Activated CD8-positive, alpha-beta T cell treated with anti-CD3 and anti-CD28 coated beads, Interleukin-2, amount 10 ng/mL, durations not matched to agents 7 days and 5 days (primary cell): ENCODE data around the gene IPO9. TPM values are rescaled to one million over a fixed set of nuclear protein-coding genes. Genes with fewer than 3 reads are reported as not detected.
A peak's percentile ranks its signal among the peaks of the same experiment; 100 is the strongest.

ENCODE experiments used
- ATAC-seq: fragments of 150-1000 bp; cut with Tn5 transposase; one replicate; pipeline ENCODE4 v1.10.0; 2021; ENCODE audit warnings: moderate library complexity
- CTCF ChIA-PET: fragments of 350-600 bp; sonication (Branson Sonifier 250); formaldehyde crosslinking; loops from one replicate; lab custom pipeline; 2021; ENCODE audit warnings: antibody characterized with exemption; lab: Charles Lee
- POLR2A ChIA-PET: fragments of 350-600 bp; sonication (Branson Sonifier 250); formaldehyde crosslinking; loops from one replicate; lab custom pipeline; 2021; ENCODE audit warnings: antibody characterized with exemption; lab: Charles Lee
- DNase-seq: peaks from one replicate; pipeline ENCODE4 v3.0.0-alpha.2; 2020
- H3K27ac Mint-ChIP-seq: one replicate; pipeline ENCODE4 v1.8.0; 2021; ENCODE audit warnings: mild to moderate bottlenecking, mixed read lengths
- H3K27me3 Mint-ChIP-seq: one replicate; pipeline ENCODE4 v1.8.0; 2021; ENCODE audit warnings: low read depth, mixed read lengths
- H3K36me3 Mint-ChIP-seq: one replicate; pipeline ENCODE4 v1.8.0; 2021; ENCODE audit warnings: low read depth, mixed read lengths
- H3K4me1 Mint-ChIP-seq: one replicate; pipeline ENCODE4 v1.8.0; 2021; ENCODE audit warnings: low read depth, mixed read lengths
- H3K4me3 Mint-ChIP-seq: one replicate; pipeline ENCODE4 v1.8.0; 2021; ENCODE audit warnings: mild to moderate bottlenecking, mixed read lengths
- H3K9me3 Mint-ChIP-seq: one replicate; pipeline ENCODE4 v1.8.0; 2022; ENCODE audit warnings: mixed read lengths; ENCODE audit not compliant: insufficient read depth
- total RNA-seq, 2 experiments: library from RNA; stranded (reverse); gene quantifications; one replicate each; pipeline ENCODE4 v1.2.3, GENCODE V29; 2021

Gene IPO9
- total RNA-seq, 2 experiments from 2014 or later = 55.3 to 58.1 TPM

GRCh38 chr1:201890223-201890622 is 61.3 kb downstream of the IPO9 start:
- ChIA-PET CTCF (interaction anchor here (1.0 to 2.1 kb wide), 2 partner anchors 24 to 82 kb away, joined by 3 to 6 read pairs; no protein-coding TSS in a partner anchor), POLR2A (interaction anchor here (0.6 kb wide), 1 partner anchor 11 kb away, joined by 3 read pairs; no protein-coding TSS in a partner anchor)
- Mint-ChIP-seq H3K9me3 (no peaks in the 10 kb centered on the region), H3K4me3 (no peak overlapping the region), H3K27ac (no peak overlapping the region), H3K27me3 (peaks cover 46% of the 10 kb centered on the region), H3K36me3 (no peaks in the 10 kb centered on the region), H3K4me1 (peaks cover 9% of the 10 kb centered on the region)
- no peak for DNase-seq
- no peak for ATAC-seq

GRCh38 chr1:201890806-201891450 is 62.0 kb downstream of the IPO9 start:
- CTCF ChIA-PET = interaction anchor here (2.1 kb wide), 1 partner anchor 81 kb away, joined by 6 read pairs; no protein-coding TSS in a partner anchor
- no peak for ATAC-seq

GRCh38 chr1:201891451-201892045 is 62.6 kb downstream of the IPO9 start:
- no peak overlapping the region for H3K4me3 Mint-ChIP-seq
- no peak for DNase-seq
- ChIA-PET POLR2A (no interaction called here), CTCF (interaction anchor here (0.6 to 2.1 kb wide), 3 partner anchors 81 to 330 kb away, joined by 3 to 6 read pairs (median 3); no protein-coding TSS in a partner anchor)
- no peak for ATAC-seq
- H3K36me3 Mint-ChIP-seq = no peaks in the 10 kb centered on the region
- no peak overlapping the region for H3K27ac Mint-ChIP-seq
- H3K4me1 Mint-ChIP-seq = peaks cover 21% of the 10 kb centered on the region
- H3K9me3 Mint-ChIP-seq = no peaks in the 10 kb centered on the region
- peaks cover 42% of the 10 kb centered on the region for H3K27me3 Mint-ChIP-seq

More at GRCh38 chr1:201890806-201891450, 62.0 kb downstream of the IPO9 start:
- POLR2A ChIA-PET = no interaction called here
- peaks cover 43% of the 10 kb centered on the region for H3K27me3 Mint-ChIP-seq
- no peaks in the 10 kb centered on the region for H3K36me3 Mint-ChIP-seq
- no peaks in the 10 kb centered on the region for H3K9me3 Mint-ChIP-seq
- no peak for DNase-seq
- no peak overlapping the region for H3K27ac Mint-ChIP-seq
- H3K4me1 Mint-ChIP-seq = peaks cover 15% of the 10 kb centered on the region
- no peak overlapping the region for H3K4me3 Mint-ChIP-seq

GRCh38 chr1:201892211-201892610 is 63.3 kb downstream of the IPO9 start:
- DNase-seq (no peak), ATAC-seq (no peak)
- Mint-ChIP-seq H3K4me1 (peaks cover 27% of the 10 kb centered on the region), H3K9me3 (no peaks in the 10 kb centered on the region), H3K36me3 (no peaks in the 10 kb centered on the region), H3K4me3 (no peak overlapping the region), H3K27me3 (peaks cover 36% of the 10 kb centered on the region), H3K27ac (no peak overlapping the region)
- ChIA-PET CTCF (interaction anchor here (1.2 to 2.5 kb wide), 3 partner anchors 14 to 107 kb away, joined by 3 to 10 read pairs (median 6); no protein-coding TSS in a partner anchor), POLR2A (no interaction called here)

- CTCF ChIA-PET = interaction anchor here (0.6 to 7.0 kb wide), 6 partner anchors 10 to 577 kb away, joined by 3 to 145 read pairs (median 6); no protein-coding TSS in a partner anchor
- Mint-ChIP-seq H3K4me1 (peaks cover 30% of the 10 kb centered on the region), H3K27me3 (peaks cover 24% of the 10 kb centered on the region), H3K9me3 (no peaks in the 10 kb centered on the region), H3K36me3 (no peaks in the 10 kb centered on the region), H3K27ac (no peak overlapping the region), H3K4me3 (no peak overlapping the region)
- POLR2A ChIA-PET = no interaction called here
- ATAC-seq (no peak), DNase-seq (no peak)
These were observed 64.5 kb downstream of the IPO9 start for GRCh38 chr1:201893431-201893830.

- Mint-ChIP-seq H3K9me3 (no peaks in the 10 kb centered on the region), H3K27ac (no peak overlapping the region), H3K4me1 (peaks cover 30% of the 10 kb centered on the region), H3K27me3 (peaks cover 21% of the 10 kb centered on the region), H3K4me3 (no peak overlapping the region), H3K36me3 (no peaks in the 10 kb centered on the region)
- ATAC-seq = no peak
- DNase-seq = no peak
- ChIA-PET POLR2A (no interaction called here), CTCF (interaction anchor here (1.1 to 7.0 kb wide), 21 partner anchors 8 to 241 kb away, joined by 3 to 145 read pairs (median 14); partner anchors contain the start of gene TIMM17A)
These were observed 65.6 kb downstream of the IPO9 start for GRCh38 chr1:201894343-201895119.

GRCh38 chr1:201895120-201895665 is 66.2 kb downstream of the IPO9 start:
- no peak overlapping the region for H3K4me3 Mint-ChIP-seq
- CTCF ChIA-PET = interaction anchor here (1.1 to 7.0 kb wide), 40 partner anchors 8 to 260 kb away, joined by 3 to 145 read pairs (median 12); partner anchors contain the start of genes IPO9, LMOD1, RNPEP and TIMM17A
- no peak overlapping the region for H3K27ac Mint-ChIP-seq
- H3K36me3 Mint-ChIP-seq = no peaks in the 10 kb centered on the region
- POLR2A ChIA-PET = interaction anchor here (0.6 to 1.0 kb wide), 2 partner anchors 13 to 18 kb away, joined by 4 to 5 read pairs; no protein-coding TSS in a partner anchor
- DNase-seq (no peak), ATAC-seq (no peak)
- no peaks in the 10 kb centered on the region for H3K9me3 Mint-ChIP-seq
- H3K27me3 Mint-ChIP-seq = peaks cover 19% of the 10 kb centered on the region
- peaks cover 30% of the 10 kb centered on the region for H3K4me1 Mint-ChIP-seq

- DNase-seq (peak; percentile 92), ATAC-seq (peak; percentile 94)
- Mint-ChIP-seq H3K27me3 (peaks cover 13% of the 10 kb centered on the region), H3K36me3 (no peaks in the 10 kb centered on the region), H3K4me1 (peaks cover 30% of the 10 kb centered on the region), H3K4me3 (peak overlapping the region; percentile 48), H3K27ac (peak overlapping the region; percentile 82), H3K9me3 (no peaks in the 10 kb centered on the region)
- ChIA-PET POLR2A (interaction anchor here (0.7 to 1.0 kb wide), 3 partner anchors 14 to 78 kb away, joined by 4 to 5 read pairs (median 4); no protein-coding TSS in a partner anchor), CTCF (interaction anchor here (0.6 to 7.0 kb wide), 55 partner anchors 7 to 259 kb away, joined by 3 to 145 read pairs (median 6); partner anchors contain the start of genes IPO9, LMOD1, RNPEP and TIMM17A)
These were observed 67.2 kb downstream of the IPO9 start for GRCh38 chr1:201895913-201896807.

- CTCF ChIA-PET = interaction anchor here (0.8 to 7.0 kb wide), 35 partner anchors 10 to 239 kb away, joined by 3 to 145 read pairs (median 13); partner anchors contain the start of genes IPO9, LMOD1, RNPEP and TIMM17A
- ATAC-seq (no peak), DNase-seq (no peak)
- no peak overlapping the region for H3K4me3 Mint-ChIP-seq
- POLR2A ChIA-PET = interaction anchor here (0.8 kb wide), 1 partner anchor 14 kb away, joined by 3 read pairs; no protein-coding TSS in a partner anchor
- no peaks in the 10 kb centered on the region for H3K36me3 Mint-ChIP-seq
- H3K27me3 Mint-ChIP-seq = peaks cover 13% of the 10 kb centered on the region
- peaks cover 30% of the 10 kb centered on the region for H3K4me1 Mint-ChIP-seq
- H3K9me3 Mint-ChIP-seq = no peaks in the 10 kb centered on the region
- H3K27ac Mint-ChIP-seq = peak overlapping the region; percentile 30
These were observed 68.0 kb downstream of the IPO9 start for GRCh38 chr1:201896951-201897391.

GRCh38 chr1:201898240-201898894 is 69.4 kb downstream of the IPO9 start:
- DNase-seq (no peak), ATAC-seq (no peak)
- CTCF ChIA-PET = interaction anchor here (0.9 to 7.0 kb wide), 5 partner anchors 11 to 237 kb away, joined by 3 to 145 read pairs (median 4); partner anchors contain the start of gene LMOD1
- Mint-ChIP-seq H3K27me3 (peaks cover 9% of the 10 kb centered on the region), H3K9me3 (no peaks in the 10 kb centered on the region), H3K4me3 (no peak overlapping the region), H3K27ac (no peak overlapping the region), H3K4me1 (peaks cover 30% of the 10 kb centered on the region), H3K36me3 (no peaks in the 10 kb centered on the region)
- POLR2A ChIA-PET = no interaction called here
